K562 (cell line): ENCODE results near the gene AHCYL1. TPM values are rescaled to one million over a fixed set of nuclear protein-coding genes. Genes with fewer than 3 reads are reported as not detected.

Experiments
- ATAC-seq: fragments of 200-7000 bp; cut with Tn5 transposase; 3 replicates; pipeline ENCODE4 v1.9.1; 2020; ENCODE audit warnings: moderate library complexity
- BruUV-seq: library from RNA; stranded (reverse); fragments of 400-500 nt; replicated peaks from 2 replicates; lab custom pipeline; 2021; lab: Mats Ljungman, UMichigan
- CTCF ChIA-PET: fragments of 300-600 bp; formaldehyde crosslinking; extraction: SDS; loops from one replicate; lab custom pipeline; 2021; ENCODE audit warnings: low intra/inter-chr PET ratio; lab: Yijun Ruan, JAX
- POLR2A ChIA-PET: fragments of 300-600, 350-650 bp; sonication (Branson Sonifier 250); formaldehyde crosslinking; extraction: SDS; loops from one replicate; lab custom pipeline; 2021; ENCODE audit warnings: antibody characterized with exemption, inconsistent platforms; lab: Yijun Ruan, JAX
- DNase-seq, 4 experiments: peaks; one replicate each; pipeline versions ENCODE4 v3.0.0 to v3.0.0-alpha.2; 2011 to 2018; ENCODE audit warnings: low spot score in 3 of 4, mixed read lengths in 3 of 4; ENCODE audit errors: extremely low read depth in 1 of 4
- FAIRE-seq: peaks from 2 replicates; lab custom pipeline; 2011; peaks lifted over from hg19 to GRCh38; lab: Jason Lieb, UNC
- H2AFZ ChIP-seq: 2 replicates; pipeline ENCODE4 v1.6.0; 2011; ENCODE audit warnings: low read depth, low read length, control low read depth, inconsistent platforms
- H3K27ac ChIP-seq: fragments of 200-600 bp; 3 replicates; pipeline ENCODE4 v1.8.0; 2011; ENCODE audit warnings: low read depth, mild to moderate bottlenecking, control low read depth, inconsistent platforms, low read length, moderate library complexity, mixed read lengths; ENCODE audit errors: extremely low read depth
- H3K27me3 ChIP-seq, 2 experiments: fragments of 300-600 bp in 1 of 2; 2 replicates in 1 of 2; 3 replicates in 1 of 2; pipeline versions ENCODE4 v1.6.0 to v1.8.0; 2011; ENCODE audit warnings: inconsistent platforms in 2 of 2, low read length in 2 of 2, mild to moderate bottlenecking in 1 of 2, mixed read lengths in 1 of 2, moderate library complexity in 1 of 2; ENCODE audit not compliant: control insufficient read depth in 2 of 2, insufficient read depth in 2 of 2
- H3K36me3 ChIP-seq: fragments of 300-600 bp; 3 replicates; pipeline ENCODE4 v1.8.0; 2011; ENCODE audit warnings: mild to moderate bottlenecking, low read length, inconsistent platforms; ENCODE audit not compliant: control insufficient read depth, insufficient read depth
- H3K4me1 ChIP-seq, 2 experiments: fragments of 200-600 bp in 1 of 2; replicated peaks in 1 of 2; 2 replicates in 1 of 2; 3 replicates in 1 of 2; pipeline versions ENCODE4 v1.5.1 to v1.8.0; 2011; ENCODE audit warnings: inconsistent platforms in 2 of 2, low read length in 2 of 2, mild to moderate bottlenecking in 1 of 2, mixed read lengths in 1 of 2, moderate library complexity in 1 of 2; ENCODE audit not compliant: control insufficient read depth in 2 of 2, insufficient read depth in 2 of 2
- H3K4me2 ChIP-seq: 2 replicates; pipeline ENCODE4 v1.6.1; 2011; ENCODE audit warnings: low read length, control low read depth, inconsistent platforms, mixed read lengths; ENCODE audit not compliant: insufficient read depth
- H3K4me3 ChIP-seq: fragments of 200-600 bp; sonication (generic), shearing (Covaris generic); 2 replicates; pipeline ENCODE4 v1.5.1; 2016; ENCODE audit warnings: control low read depth, inconsistent platforms
- H3K79me2 ChIP-seq: fragments of 200-600 bp; 3 replicates; pipeline ENCODE4 v1.8.0; 2011; ENCODE audit warnings: low read length, inconsistent platforms; ENCODE audit not compliant: control insufficient read depth, insufficient read depth
- H3K9ac ChIP-seq, 2 experiments: 2 replicates each; pipeline versions ENCODE4 v1.6.0 to v1.6.1; 2011; ENCODE audit warnings: low read depth in 2 of 2, low read length in 2 of 2, control low read depth in 1 of 2, inconsistent platforms in 1 of 2, mild to moderate bottlenecking in 1 of 2, mixed read lengths in 1 of 2; ENCODE audit not compliant: insufficient read depth in 1 of 2
- H3K9me1 ChIP-seq: one replicate; pipeline ENCODE4 v1.6.0; 2011; ENCODE audit warnings: inconsistent platforms, mild to moderate bottlenecking, low read length, moderate library complexity; ENCODE audit not compliant: control insufficient read depth, insufficient read depth
- H3K9me3 ChIP-seq: replicated peaks from 2 replicates; pipeline ENCODE4 v1.5.1; 2011; ENCODE audit warnings: low read depth, low read length, inconsistent platforms; ENCODE audit not compliant: control insufficient read depth, insufficient read depth
- H4K20me1 ChIP-seq: replicated peaks from 2 replicates; pipeline ENCODE4 v1.6.1; 2011; ENCODE audit warnings: low read length, inconsistent platforms, mixed read lengths; ENCODE audit not compliant: control insufficient read depth, insufficient read depth
- CCNT2 ChIP-seq: IDR thresholded peaks from 2 replicates; pipeline ENCODE4 v1.6.1; 2011; ENCODE audit warnings: borderline replicate concordance, low read depth, mild to moderate bottlenecking, moderate library complexity, mixed read lengths, low read length; ENCODE audit not compliant: insufficient read length; ENCODE audit errors: extremely low read depth
- MCM2 ChIP-seq: fragments of 450-650 bp; IDR thresholded peaks from 2 replicates; pipeline ENCODE4 v1.6.1; 2017; ENCODE audit warnings: low read depth, mild to moderate bottlenecking
- NCOA2 ChIP-seq, 2 experiments: fragments of 450-650 bp; IDR thresholded peaks; 2 replicates each; pipeline ENCODE4 v1.6.1; 2018; ENCODE audit warnings: mild to moderate bottlenecking in 2 of 2, moderate library complexity in 1 of 2; ENCODE audit not compliant: partially characterized antibody in 2 of 2
- POLR2AphosphoS5 ChIP-seq: IDR thresholded peaks from 2 replicates; pipeline ENCODE4 v1.6.1; 2011; ENCODE audit warnings: mild to moderate bottlenecking, low read depth, low read length, moderate library complexity; ENCODE audit not compliant: control insufficient read depth, insufficient read depth
- PTBP1 ChIP-seq: fragments of 200-400 bp; formaldehyde crosslinking; IDR thresholded peaks from 2 replicates; pipeline ENCODE4 v1.6.1; 2017; ENCODE audit warnings: low read depth, low read length
- PYGO2 ChIP-seq: fragments of 450-650 bp; IDR thresholded peaks from 2 replicates; pipeline ENCODE4 v1.6.1; 2016; ENCODE audit warnings: mild to moderate bottlenecking, missing genetic modification characterization, moderate library complexity, missing compliant biosample characterization
- RNF2 ChIP-seq: sonication (generic); IDR thresholded peaks from 2 replicates; pipeline ENCODE4 v1.6.1; 2016
- RUNX1 ChIP-seq: sonication (generic); IDR thresholded peaks from 2 replicates; pipeline ENCODE4 v1.6.1; 2016; ENCODE audit warnings: antibody characterized with exemption, low read depth
- SRSF9 ChIP-seq: fragments of 200-400 bp; formaldehyde crosslinking; IDR thresholded peaks from 2 replicates; pipeline ENCODE4 v1.6.1; 2017; ENCODE audit warnings: low read depth, low read length, borderline replicate concordance
- TGIF2 ChIP-seq: sonication (generic); formaldehyde crosslinking; IDR thresholded peaks from 2 replicates; pipeline ENCODE4 v1.8.1; 2022; ENCODE audit warnings: mild to moderate bottlenecking, missing genetic modification reagents, moderate library complexity
- ZNF239 ChIP-seq: fragments of 250-450 bp; sonication (Bioruptor Pico); IDR thresholded peaks from 2 replicates; pipeline ENCODE4 v1.4.0; 2020; ENCODE audit warnings: mild to moderate bottlenecking
- ZNF583 ChIP-seq: fragments of 250-450 bp; sonication (Bioruptor Pico); IDR thresholded peaks from 2 replicates; pipeline ENCODE4 v1.4.0; 2020
- WGBS: fragments of 100-300 bp; shearing (Covaris generic); methylation state at CpG from one replicate; pipeline ENCODE4 v1.1.6; 2016; ENCODE audit warnings: low coverage, mixed read lengths; ENCODE audit not compliant: insufficient coverage; ENCODE audit errors: missing lambda C conversion rate; 5-methylcytosine and 5-hydroxymethylcytosine counted together
- in situ Hi-C: fragments of 300-500 bp; cut with MboI; formaldehyde crosslinking; loops from 4 replicates; pipeline ENCODE4 v1.15.0; 2018; ENCODE audit warnings: inconsistent platforms, mixed read lengths
- intact Hi-C: fragments of 100-400 bp; cut with micrococcal nuclease; formaldehyde crosslinking; loops from 2 replicates; pipeline ENCODE4 v1.14.2; 2022
- polyA plus RNA-seq, 8 experiments: library from polyadenylated mRNA; depleted of rRNA in 4 of 8; stranded (reverse) in 5 of 8; unstranded in 3 of 8; fragments of >200 nt; fragmentation: Nextera tagmentation in 2 of 8; fragmentation: Illumina TruSeq in 1 of 8; extraction: Ambion mirVana in 2 of 8; extraction: Trizol in 1 of 8; gene quantifications; 2 replicates each; pipeline versions ENCODE4 v1.2.1 to v1.2.3, GENCODE V29; 2011 to 2014; ENCODE audit warnings: inconsistent platforms in 1 of 8, missing spikeins in 1 of 8
- total RNA-seq, 7 experiments: library from RNA; depleted of rRNA in 6 of 7; stranded (reverse); fragments of >200 nt in 6 of 7; fragmentation: Illumina TruSeq in 2 of 7; extraction: Trizol in 2 of 7; gene quantifications; 2 replicates each; pipeline versions ENCODE4 v1.2.1 to v1.2.3, GENCODE V29; 2011 to 2021; ENCODE audit warnings: low replicate concordance in 1 of 7
- TF ChIP-seq, protein P1 (sequence below), 2 experiments: fragments of 150-350 bp in 1 of 2; IDR thresholded peaks; 2 replicates each; pipeline ENCODE4 v1.6.1; 2012 to 2016; ENCODE audit warnings: low read depth in 2 of 2, low read length in 2 of 2, mild to moderate bottlenecking in 1 of 2, moderate library complexity in 1 of 2
- TF ChIP-seq, protein P2 (sequence below): fragments of 250-450 bp; sonication (Bioruptor Pico); IDR thresholded peaks from 2 replicates; pipeline ENCODE4 v1.8.0; 2021; ENCODE audit warnings: mild to moderate bottlenecking, moderate library complexity
- TF ChIP-seq, protein P3 (sequence below): fragments of 450-650 bp; IDR thresholded peaks from 2 replicates; pipeline ENCODE4 v1.7.1; 2018; ENCODE audit warnings: mild to moderate bottlenecking, low read depth; ENCODE audit not compliant: partially characterized antibody

The AHCYL1 gene
- total and polyA plus RNA-seq, 9 of the 15 experiments (the other 6 are each of a cell fraction or from before 2014, with no cell fraction given) = 27.3 to 118 (median 44.5) TPM

DNA sequence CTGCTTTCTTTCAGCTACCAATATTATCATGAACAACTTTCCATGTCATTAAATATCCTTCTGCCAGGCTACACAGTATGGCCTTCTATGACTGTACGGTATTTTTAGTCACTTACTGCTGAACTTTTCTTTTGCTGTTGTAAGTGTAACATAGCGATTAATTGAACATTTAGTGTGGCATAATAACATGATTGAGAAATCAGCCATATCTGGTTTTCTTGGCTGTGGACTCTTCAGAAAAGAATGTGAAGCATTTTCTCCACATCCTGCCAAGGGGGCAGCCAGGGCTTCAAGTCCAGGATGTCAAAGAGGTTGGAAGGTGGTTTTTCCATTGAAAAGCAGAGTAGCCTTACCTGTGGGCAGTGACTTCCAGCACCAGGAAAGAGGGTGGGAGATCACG is 8.8 kb upstream of the AHCYL1 start:
- no peak for ATAC-seq
- H3K9ac ChIP-seq = no peak overlapping the region
- TF ChIP-seq, protein P1, sequence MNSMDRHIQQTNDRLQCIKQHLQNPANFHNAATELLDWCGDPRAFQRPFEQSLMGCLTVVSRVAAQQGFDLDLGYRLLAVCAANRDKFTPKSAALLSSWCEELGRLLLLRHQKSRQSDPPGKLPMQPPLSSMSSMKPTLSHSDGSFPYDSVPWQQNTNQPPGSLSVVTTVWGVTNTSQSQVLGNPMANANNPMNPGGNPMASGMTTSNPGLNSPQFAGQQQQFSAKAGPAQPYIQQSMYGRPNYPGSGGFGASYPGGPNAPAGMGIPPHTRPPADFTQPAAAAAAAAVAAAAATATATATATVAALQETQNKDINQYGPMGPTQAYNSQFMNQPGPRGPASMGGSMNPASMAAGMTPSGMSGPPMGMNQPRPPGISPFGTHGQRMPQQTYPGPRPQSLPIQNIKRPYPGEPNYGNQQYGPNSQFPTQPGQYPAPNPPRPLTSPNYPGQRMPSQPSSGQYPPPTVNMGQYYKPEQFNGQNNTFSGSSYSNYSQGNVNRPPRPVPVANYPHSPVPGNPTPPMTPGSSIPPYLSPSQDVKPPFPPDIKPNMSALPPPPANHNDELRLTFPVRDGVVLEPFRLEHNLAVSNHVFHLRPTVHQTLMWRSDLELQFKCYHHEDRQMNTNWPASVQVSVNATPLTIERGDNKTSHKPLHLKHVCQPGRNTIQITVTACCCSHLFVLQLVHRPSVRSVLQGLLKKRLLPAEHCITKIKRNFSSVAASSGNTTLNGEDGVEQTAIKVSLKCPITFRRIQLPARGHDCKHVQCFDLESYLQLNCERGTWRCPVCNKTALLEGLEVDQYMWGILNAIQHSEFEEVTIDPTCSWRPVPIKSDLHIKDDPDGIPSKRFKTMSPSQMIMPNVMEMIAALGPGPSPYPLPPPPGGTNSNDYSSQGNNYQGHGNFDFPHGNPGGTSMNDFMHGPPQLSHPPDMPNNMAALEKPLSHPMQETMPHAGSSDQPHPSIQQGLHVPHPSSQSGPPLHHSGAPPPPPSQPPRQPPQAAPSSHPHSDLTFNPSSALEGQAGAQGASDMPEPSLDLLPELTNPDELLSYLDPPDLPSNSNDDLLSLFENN (IDR thresholded peaks at IDR 0.05; ENCODE audit: low read depth in 2 of 2, low read length in 2 of 2) = no peak
- no peak for TF ChIP-seq ZNF239 (CRISPR knock-in tag)
- TF ChIP-seq PYGO2 = no peak
- no peak for TF ChIP-seq MCM2
- TF ChIP-seq NCOA2 (IDR thresholded peaks at IDR 0.05; ENCODE audit: partially characterized antibody in 2 of 2) = no peak
- TF ChIP-seq, protein P2, sequence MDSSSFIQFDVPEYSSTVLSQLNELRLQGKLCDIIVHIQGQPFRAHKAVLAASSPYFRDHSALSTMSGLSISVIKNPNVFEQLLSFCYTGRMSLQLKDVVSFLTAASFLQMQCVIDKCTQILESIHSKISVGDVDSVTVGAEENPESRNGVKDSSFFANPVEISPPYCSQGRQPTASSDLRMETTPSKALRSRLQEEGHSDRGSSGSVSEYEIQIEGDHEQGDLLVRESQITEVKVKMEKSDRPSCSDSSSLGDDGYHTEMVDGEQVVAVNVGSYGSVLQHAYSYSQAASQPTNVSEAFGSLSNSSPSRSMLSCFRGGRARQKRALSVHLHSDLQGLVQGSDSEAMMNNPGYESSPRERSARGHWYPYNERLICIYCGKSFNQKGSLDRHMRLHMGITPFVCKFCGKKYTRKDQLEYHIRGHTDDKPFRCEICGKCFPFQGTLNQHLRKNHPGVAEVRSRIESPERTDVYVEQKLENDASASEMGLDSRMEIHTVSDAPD (CRISPR knock-in tag) = no peak
- TF ChIP-seq POLR2AphosphoS5 = no peak
- TF ChIP-seq, protein P3, sequence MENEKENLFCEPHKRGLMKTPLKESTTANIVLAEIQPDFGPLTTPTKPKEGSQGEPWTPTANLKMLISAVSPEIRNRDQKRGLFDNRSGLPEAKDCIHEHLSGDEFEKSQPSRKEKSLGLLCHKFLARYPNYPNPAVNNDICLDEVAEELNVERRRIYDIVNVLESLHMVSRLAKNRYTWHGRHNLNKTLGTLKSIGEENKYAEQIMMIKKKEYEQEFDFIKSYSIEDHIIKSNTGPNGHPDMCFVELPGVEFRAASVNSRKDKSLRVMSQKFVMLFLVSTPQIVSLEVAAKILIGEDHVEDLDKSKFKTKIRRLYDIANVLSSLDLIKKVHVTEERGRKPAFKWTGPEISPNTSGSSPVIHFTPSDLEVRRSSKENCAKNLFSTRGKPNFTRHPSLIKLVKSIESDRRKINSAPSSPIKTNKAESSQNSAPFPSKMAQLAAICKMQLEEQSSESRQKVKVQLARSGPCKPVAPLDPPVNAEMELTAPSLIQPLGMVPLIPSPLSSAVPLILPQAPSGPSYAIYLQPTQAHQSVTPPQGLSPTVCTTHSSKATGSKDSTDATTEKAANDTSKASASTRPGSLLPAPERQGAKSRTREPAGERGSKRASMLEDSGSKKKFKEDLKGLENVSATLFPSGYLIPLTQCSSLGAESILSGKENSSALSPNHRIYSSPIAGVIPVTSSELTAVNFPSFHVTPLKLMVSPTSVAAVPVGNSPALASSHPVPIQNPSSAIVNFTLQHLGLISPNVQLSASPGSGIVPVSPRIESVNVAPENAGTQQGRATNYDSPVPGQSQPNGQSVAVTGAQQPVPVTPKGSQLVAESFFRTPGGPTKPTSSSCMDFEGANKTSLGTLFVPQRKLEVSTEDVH = no peak
- no peak for TF ChIP-seq RUNX1
- no peak for TF ChIP-seq CCNT2
- no peak for TF ChIP-seq TGIF2 (CRISPR knock-in tag)
- no peak for TF ChIP-seq PTBP1
- no peak for TF ChIP-seq SRSF9
- TF ChIP-seq RNF2 = no peak
- TF ChIP-seq ZNF583 (CRISPR knock-in tag) = no peak

More for the DNA sequence above, 8.8 kb upstream of the AHCYL1 start:
- Histone ChIP-seq H3K9me1 (no peaks in the 10 kb centered on the region), H3K79me2 (no peaks in the 10 kb centered on the region), H3K4me2 (no peak overlapping the region), H3K27ac (no peak overlapping the region), H3K4me1 (peaks cover 17 to 21% of the 10 kb centered on the region in 2 experiments), H3K9me3 (0 out of 2 replicates have a peak, but pooled peaks cover 3% of the 10 kb centered on the region), H2AFZ (peak overlapping the region; percentile 36; the same call in 1 of the 2 replicates), H3K4me3 (no peak overlapping the region), H3K36me3 (no peaks in the 10 kb centered on the region), H4K20me1 (no peaks in the 10 kb centered on the region), H3K27me3 (no peaks in the 10 kb centered on the region)
- intact Hi-C loops (no loop called here), in situ Hi-C loops (no loop called here)
- FAIRE-seq (no peak), DNase-seq (no peak)
- POLR2A ChIA-PET = interaction anchor here (1.5 kb wide), 1 partner anchor 10 kb away, joined by 4 read pairs; no protein-coding TSS in a partner anchor
- 36% methylated on average over 3 of the region's 3 CpGs for WGBS
- CTCF ChIA-PET = no interaction called here
- no TSS peak for BruUV-seq
